OCI-LY3 (cell line): ENCODE data around the gene PLEKHA8.

ENCODE experiments used
- H2AFZ ChIP-seq: fragments of 200-600, 300-600 bp; shearing (Covaris generic); 2 replicates; pipeline ENCODE4 v1.6.0; 2014; ENCODE audit warnings: antibody characterized with exemption, low read depth, low read length
- H3K27ac ChIP-seq: fragments of 200-600, 300-600 bp; sonication (generic); 2 replicates; pipeline ENCODE4 v1.5.1; 2014; ENCODE audit warnings: mild to moderate bottlenecking, low read length, moderate library complexity, mixed read lengths
- H3K27me3 ChIP-seq: fragments of 200-600, 300-600 bp; sonication (generic); 2 replicates; pipeline ENCODE4 v1.6.1; 2014; ENCODE audit warnings: low read depth, low read length, mixed read lengths
- H3K36me3 ChIP-seq: fragments of 200-600, 300-600 bp; sonication (generic); replicated peaks from 2 replicates; pipeline ENCODE3; 2014; ENCODE audit warnings: low read depth, low read length, mixed read lengths
- H3K4me1 ChIP-seq: fragments of 300-600, 200-600 bp; sonication (generic); 2 replicates; pipeline ENCODE4 v1.6.1; 2014; ENCODE audit warnings: low read length, mixed read lengths
- H3K4me2 ChIP-seq: fragments of 200-600, 300-600 bp; sonication (generic); 2 replicates; pipeline ENCODE4 v1.6.1; 2014; ENCODE audit warnings: low read length, mixed read lengths
- H3K4me3 ChIP-seq: fragments of 300-600, 200-600 bp; sonication (generic); 2 replicates; pipeline ENCODE4 v1.5.1; 2014; ENCODE audit warnings: antibody characterized with exemption, mild to moderate bottlenecking, low read length, moderate library complexity
- H3K79me2 ChIP-seq: fragments of 300-600, 200-600 bp; shearing (Covaris generic); 2 replicates; pipeline ENCODE4 v1.6.1; 2014; ENCODE audit warnings: mild to moderate bottlenecking, low read length, mixed read lengths
- H3K9ac ChIP-seq: fragments of 300-600, 200-600 bp; shearing (Covaris generic); 2 replicates; pipeline ENCODE4 v1.6.0; 2014; ENCODE audit warnings: mild to moderate bottlenecking, low read length, moderate library complexity
- H3K9me3 ChIP-seq: fragments of 200-600, 300-600 bp; shearing (Covaris generic); 2 replicates; pipeline ENCODE4 v1.6.1; 2014; ENCODE audit warnings: low read length, mixed read lengths; ENCODE audit not compliant: insufficient read depth
- H4K20me1 ChIP-seq: fragments of 200-600, 300-600 bp; sonication (generic); 2 replicates; pipeline ENCODE4 v1.6.1; 2016; ENCODE audit warnings: low read length, mixed read lengths; ENCODE audit not compliant: insufficient read depth
- CTCF ChIP-seq: fragments of 200-600, 300-600 bp; sonication (generic); IDR thresholded peaks from 2 replicates; pipeline ENCODE4 v1.5.1; 2014; ENCODE audit warnings: antibody characterized with exemption, low read length, low read depth
- EZH2phosphoT487 ChIP-seq: fragments of 200-600 bp; shearing (Covaris generic); IDR thresholded peaks from 2 replicates; pipeline ENCODE4 v1.6.1; 2018; ENCODE audit warnings: antibody characterized with exemption, mixed run types, low read depth

Gene PLEKHA8

GRCh38 chr7:30084212-30084611, 56.0 kb downstream of the PLEKHA8 start:
- Histone ChIP-seq H4K20me1 (no peaks in the 10 kb centered on the region), H3K27ac (no peak overlapping the region), H3K36me3 (peaks cover 2% of the 10 kb centered on the region), H3K4me3 (no peak overlapping the region), H3K9me3 (no peaks in the 10 kb centered on the region), H3K4me2 (no peak overlapping the region), H3K9ac (no peak overlapping the region), H3K79me2 (no peaks in the 10 kb centered on the region), H3K27me3 (no peaks in the 10 kb centered on the region), H2AFZ (no peak overlapping the region), H3K4me1 (peaks cover 10% of the 10 kb centered on the region; the same call in 1 of the 2 replicates)
- TF ChIP-seq EZH2phosphoT487, result no peak
- TF ChIP-seq CTCF, result no peak

GRCh38 chr7:30086529-30086928, 58.3 kb downstream of the PLEKHA8 start:
- Histone ChIP-seq H2AFZ (no peak overlapping the region), H3K4me1 (peaks cover 10% of the 10 kb centered on the region; the same call in 1 of the 2 replicates), H3K4me3 (no peak overlapping the region), H3K9ac (no peak overlapping the region), H3K79me2 (no peaks in the 10 kb centered on the region), H3K27me3 (no peaks in the 10 kb centered on the region), H3K9me3 (no peaks in the 10 kb centered on the region), H4K20me1 (no peaks in the 10 kb centered on the region), H3K27ac (no peak overlapping the region), H3K36me3 (no peaks in the 10 kb centered on the region), H3K4me2 (no peak overlapping the region)
- TF ChIP-seq EZH2phosphoT487 (no peak), CTCF (no peak)

GRCh38 chr7:30087371-30087770, 59.2 kb downstream of the PLEKHA8 start:
- TF ChIP-seq EZH2phosphoT487 (no peak), CTCF (no peak)
- Histone ChIP-seq H3K9ac (no peak overlapping the region), H2AFZ (no peak overlapping the region), H3K4me3 (no peak overlapping the region), H4K20me1 (no peaks in the 10 kb centered on the region), H3K4me2 (no peak overlapping the region), H3K4me1 (peaks cover 10% of the 10 kb centered on the region; the same call in 1 of the 2 replicates), H3K27me3 (no peaks in the 10 kb centered on the region), H3K27ac (no peak overlapping the region), H3K79me2 (no peaks in the 10 kb centered on the region), H3K36me3 (no peaks in the 10 kb centered on the region), H3K9me3 (no peaks in the 10 kb centered on the region)

- H3K4me3 ChIP-seq, result no peak overlapping the region
- H3K4me2 ChIP-seq, result no peak overlapping the region
- H3K9ac ChIP-seq, result no peak overlapping the region
- H3K27ac ChIP-seq, result no peak overlapping the region
- H2AFZ ChIP-seq, result no peak overlapping the region
- no peaks in the 10 kb centered on the region for H3K79me2 ChIP-seq
- peaks cover 10% of the 10 kb centered on the region; the same call in 1 of the 2 replicates for H3K4me1 ChIP-seq
- H3K36me3 ChIP-seq, result no peaks in the 10 kb centered on the region
- TF ChIP-seq CTCF (no peak), EZH2phosphoT487 (no peak)
- no peaks in the 10 kb centered on the region for H3K27me3 ChIP-seq
- H3K9me3 ChIP-seq, result no peaks in the 10 kb centered on the region
- no peaks in the 10 kb centered on the region for H4K20me1 ChIP-seq
These were observed 60.1 kb downstream of the PLEKHA8 start for GRCh38 chr7:30088362-30088761.
